Activated T-cell treated with anti-CD3 and anti-CD28 coated beads, Interleukin-2, amount 50 U/mL, for 24 hours (primary cell): Measurements from ENCODE around the gene PRICKLE2.

Experiments used
- DNase-seq: peaks from one replicate; pipeline ENCODE4 v3.0.0-alpha.2; 2020
- H3K27ac Mint-ChIP-seq: 2 replicates; pipeline ENCODE4 v1.8.0; 2020; ENCODE audit warnings: mild to moderate bottlenecking, mixed read lengths
- H3K27me3 Mint-ChIP-seq: 2 replicates; pipeline ENCODE4 v1.8.0; 2020; ENCODE audit warnings: mixed read lengths
- H3K36me3 Mint-ChIP-seq: 2 replicates; pipeline ENCODE4 v1.8.0; 2020; ENCODE audit warnings: low read depth, mixed read lengths
- H3K4me1 Mint-ChIP-seq: 2 replicates; pipeline ENCODE4 v1.8.0; 2020; ENCODE audit warnings: low read depth, mixed read lengths
- H3K4me3 Mint-ChIP-seq: 2 replicates; pipeline ENCODE4 v1.8.0; 2020; ENCODE audit warnings: mild to moderate bottlenecking, moderate library complexity, mixed read lengths
- H3K9me3 Mint-ChIP-seq: 2 replicates; pipeline ENCODE4 v1.8.0; 2020; ENCODE audit warnings: mixed read lengths

PRICKLE2 gene

DNA sequence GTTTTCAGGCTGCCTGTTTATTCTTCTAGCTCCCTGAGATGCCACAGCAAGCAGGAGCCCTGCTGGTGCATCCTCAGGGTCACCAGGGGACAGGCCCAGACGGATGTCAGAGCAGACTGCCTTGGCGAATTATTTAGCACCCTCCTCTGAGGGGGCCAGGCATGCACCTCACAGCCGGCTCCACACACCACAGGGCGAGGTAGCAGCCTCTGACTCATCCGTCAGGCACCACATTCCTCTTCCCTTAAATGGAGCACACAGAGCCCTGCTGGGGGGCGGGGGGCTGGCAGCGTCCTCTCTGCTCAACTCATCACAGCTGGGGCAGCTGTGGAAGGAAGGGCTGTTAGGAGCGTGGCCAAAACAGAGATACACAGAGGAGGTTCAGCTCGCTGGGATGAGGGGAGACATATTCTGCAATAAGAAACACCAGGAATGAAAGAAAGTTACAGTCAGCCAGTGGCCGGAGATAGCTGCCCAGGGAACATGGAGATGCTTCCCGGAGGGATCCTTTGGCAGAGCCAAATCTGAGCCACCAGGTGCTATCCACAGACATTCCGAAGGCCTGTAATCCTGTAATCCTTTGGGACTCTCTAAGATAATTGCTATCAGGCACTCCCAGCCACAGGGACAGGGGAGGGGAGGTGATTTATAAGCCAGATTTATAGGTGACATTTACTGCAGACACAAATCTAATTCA, 13.9 kb upstream of the PRICKLE2 start:
- Mint-ChIP-seq H3K27ac (no peak overlapping the region), H3K4me1 (no peaks in the 10 kb centered on the region), H3K9me3 (no peaks in the 10 kb centered on the region), H3K27me3 (peaks cover 2% of the 10 kb centered on the region), H3K36me3 (no peaks in the 10 kb centered on the region), H3K4me3 (no peak overlapping the region)
- no peak for DNase-seq

GRCh38 chr3:64237083-64237482, 11.8 kb upstream of the PRICKLE2 start:
- Mint-ChIP-seq H3K27ac (no peak overlapping the region), H3K9me3 (no peaks in the 10 kb centered on the region), H3K36me3 (no peaks in the 10 kb centered on the region), H3K27me3 (peaks cover 2% of the 10 kb centered on the region), H3K4me3 (no peak overlapping the region), H3K4me1 (no peaks in the 10 kb centered on the region)
- DNase-seq: no peak

DNA sequence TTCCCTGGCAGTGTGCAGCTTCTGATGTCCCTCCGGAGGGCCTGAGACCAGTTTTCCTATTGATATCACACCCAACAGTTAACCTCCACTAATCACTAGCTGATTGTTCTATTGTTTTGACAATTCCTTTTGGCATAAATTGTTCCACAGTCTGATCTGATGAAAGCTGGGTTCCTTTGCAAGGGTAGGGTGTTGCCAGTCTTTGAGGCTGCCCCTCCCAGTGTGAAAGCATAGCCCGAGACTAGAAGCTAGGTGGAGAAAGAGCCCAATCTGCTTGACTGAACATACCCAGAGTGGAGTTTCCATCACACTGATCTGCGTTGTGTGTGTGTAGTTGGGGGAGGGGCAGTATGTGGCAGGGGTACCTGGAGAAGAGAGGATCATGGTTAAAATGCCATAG, 10.3 kb upstream of the PRICKLE2 start:
- no peak overlapping the region for H3K27ac Mint-ChIP-seq
- H3K27me3 Mint-ChIP-seq: peaks cover 2% of the 10 kb centered on the region
- no peaks in the 10 kb centered on the region for H3K9me3 Mint-ChIP-seq
- no peak overlapping the region for H3K4me3 Mint-ChIP-seq
- H3K36me3 Mint-ChIP-seq: no peaks in the 10 kb centered on the region
- no peaks in the 10 kb centered on the region for H3K4me1 Mint-ChIP-seq
- no peak for DNase-seq

GRCh38 chr3:64234571-64234970, 9.3 kb upstream of the PRICKLE2 start:
- H3K4me1 Mint-ChIP-seq: no peaks in the 10 kb centered on the region
- no peak overlapping the region for H3K27ac Mint-ChIP-seq
- peaks cover 2% of the 10 kb centered on the region for H3K27me3 Mint-ChIP-seq
- H3K9me3 Mint-ChIP-seq: no peaks in the 10 kb centered on the region
- DNase-seq: no peak
- H3K4me3 Mint-ChIP-seq: no peak overlapping the region
- no peaks in the 10 kb centered on the region for H3K36me3 Mint-ChIP-seq

GRCh38 chr3:64232821-64233220, 7.6 kb upstream of the PRICKLE2 start:
- Mint-ChIP-seq H3K27me3 (peaks cover under 1% of the 10 kb centered on the region), H3K9me3 (no peaks in the 10 kb centered on the region), H3K27ac (no peak overlapping the region), H3K4me1 (no peaks in the 10 kb centered on the region), H3K36me3 (no peaks in the 10 kb centered on the region), H3K4me3 (no peak overlapping the region)
- no peak for DNase-seq

GRCh38 chr3:64229903-64230302, 4.6 kb upstream of the PRICKLE2 start:
- DNase-seq: no peak
- no peaks in the 10 kb centered on the region for H3K9me3 Mint-ChIP-seq
- no peaks in the 10 kb centered on the region for H3K36me3 Mint-ChIP-seq
- peaks cover 9% of the 10 kb centered on the region for H3K27me3 Mint-ChIP-seq
- no peak overlapping the region for H3K4me3 Mint-ChIP-seq
- H3K4me1 Mint-ChIP-seq: no peaks in the 10 kb centered on the region
- no peak overlapping the region for H3K27ac Mint-ChIP-seq

DNA sequence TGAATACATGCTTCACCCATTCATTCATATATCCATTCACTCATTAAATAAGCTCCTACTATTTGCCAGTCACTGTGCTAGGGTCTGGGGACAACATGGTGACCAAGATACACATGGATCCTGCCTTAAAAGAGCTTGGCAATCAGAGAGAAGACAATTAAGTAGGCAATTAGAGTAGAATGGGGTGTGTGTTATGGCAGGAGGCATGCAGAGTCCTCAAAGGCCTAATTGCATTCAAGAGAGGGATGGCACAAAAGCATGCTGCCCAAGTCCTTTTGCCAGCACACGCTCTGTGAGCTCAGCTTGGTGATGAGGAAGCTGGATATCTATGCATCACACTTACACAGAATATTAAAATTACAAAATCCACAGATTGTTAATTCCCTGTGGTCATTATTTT, 2.8 kb upstream of the PRICKLE2 start:
- no peak overlapping the region for H3K4me3 Mint-ChIP-seq
- no peak overlapping the region for H3K27ac Mint-ChIP-seq
- DNase-seq: no peak
- no peaks in the 10 kb centered on the region for H3K4me1 Mint-ChIP-seq
- H3K9me3 Mint-ChIP-seq: no peaks in the 10 kb centered on the region
- H3K36me3 Mint-ChIP-seq: no peaks in the 10 kb centered on the region
- peaks cover 13% of the 10 kb centered on the region for H3K27me3 Mint-ChIP-seq

GRCh38 chr3:64226730-64227129, 1.5 kb upstream of the PRICKLE2 start:
- H3K27me3 Mint-ChIP-seq: peaks cover 13% of the 10 kb centered on the region
- no peaks in the 10 kb centered on the region for H3K36me3 Mint-ChIP-seq
- DNase-seq: no peak
- H3K4me1 Mint-ChIP-seq: no peaks in the 10 kb centered on the region
- H3K9me3 Mint-ChIP-seq: no peaks in the 10 kb centered on the region
- H3K27ac Mint-ChIP-seq: no peak overlapping the region
- H3K4me3 Mint-ChIP-seq: no peak overlapping the region

- Mint-ChIP-seq H3K9me3 (no peaks in the 10 kb centered on the region), H3K4me1 (no peaks in the 10 kb centered on the region), H3K36me3 (no peaks in the 10 kb centered on the region), H3K27ac (no peak overlapping the region), H3K4me3 (no peak overlapping the region), H3K27me3 (peaks cover 15% of the 10 kb centered on the region)
- DNase-seq: no peak
These were observed 631 bp upstream of the PRICKLE2 start for GRCh38 chr3:64225695-64226499.

DNA sequence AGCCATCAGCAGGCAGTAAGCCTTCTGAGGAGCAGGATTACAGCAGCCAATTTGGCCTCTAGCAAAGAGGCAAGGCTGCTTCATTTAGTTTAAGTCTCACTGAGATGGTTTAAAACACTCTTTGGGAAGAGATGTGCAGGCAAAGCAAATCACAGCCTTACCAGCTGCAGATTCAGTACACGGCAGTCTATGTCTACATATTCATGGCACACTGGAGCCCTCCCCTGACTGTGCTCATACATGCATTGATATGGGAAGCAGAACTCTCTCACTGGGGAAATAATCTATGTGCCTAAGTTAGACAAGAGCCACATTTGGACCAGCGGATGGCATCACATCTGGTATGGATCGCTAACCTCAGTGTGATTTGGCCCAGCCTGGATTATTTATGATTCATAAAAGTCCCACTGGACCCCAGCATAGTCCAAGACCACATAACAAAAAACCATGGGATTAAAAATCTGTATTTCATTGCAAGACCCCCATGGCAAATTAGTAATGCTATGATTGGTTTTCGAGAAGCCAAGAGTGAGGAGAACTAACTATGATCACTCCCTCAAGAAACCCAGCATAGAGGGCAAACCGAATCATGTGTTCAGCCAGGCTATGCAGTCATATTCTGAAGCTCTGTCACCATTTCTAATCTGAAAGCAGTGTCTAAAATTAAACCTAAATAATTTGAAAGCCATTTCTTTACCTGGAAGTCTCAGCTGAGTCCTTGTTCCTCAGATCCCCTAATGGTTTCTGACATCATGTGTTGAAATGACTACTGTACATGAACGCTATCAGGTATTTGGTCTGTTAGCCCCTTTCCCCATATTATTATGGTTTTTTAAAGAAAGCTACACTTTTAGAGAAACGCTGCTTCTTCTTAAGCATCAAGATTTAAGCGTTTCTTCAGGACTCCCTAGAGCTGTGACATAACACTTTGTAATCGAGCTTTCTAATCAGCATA, 1.2 kb downstream of the PRICKLE2 start:
- Mint-ChIP-seq H3K36me3 (no peaks in the 10 kb centered on the region), H3K9me3 (no peaks in the 10 kb centered on the region), H3K4me1 (no peaks in the 10 kb centered on the region), H3K4me3 (no peak overlapping the region), H3K27ac (no peak overlapping the region), H3K27me3 (peaks cover 15% of the 10 kb centered on the region)
- DNase-seq: no peak

DNA sequence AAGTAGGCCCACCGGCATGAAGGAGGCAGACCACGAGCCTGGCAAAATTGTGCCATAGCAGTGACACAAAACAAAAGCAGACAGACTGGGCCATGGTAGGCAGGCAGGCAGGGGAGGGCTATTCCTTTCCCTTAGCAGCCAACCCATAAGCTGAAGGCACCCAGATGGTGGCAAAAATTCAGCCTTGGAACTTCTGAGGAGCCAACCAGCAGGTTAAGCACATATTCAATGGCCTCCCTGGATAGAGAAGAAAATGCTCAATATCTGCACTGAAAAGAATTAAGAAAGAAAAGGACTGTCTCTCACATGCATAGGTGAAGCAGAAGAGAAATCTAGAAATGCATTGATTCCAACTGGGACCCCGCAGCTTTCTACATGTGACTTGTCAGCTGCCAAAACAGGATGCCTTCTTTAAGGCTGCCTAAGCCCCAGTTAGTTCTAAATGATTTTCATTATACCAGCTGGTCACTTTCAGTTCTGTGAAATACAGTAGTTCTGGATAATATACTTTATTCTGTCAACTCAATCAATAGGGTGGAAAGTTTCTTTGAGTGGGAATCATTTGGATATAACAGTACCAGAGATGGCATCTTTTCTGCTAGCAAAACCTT, 2.7 kb downstream of the PRICKLE2 start:
- DNase-seq: no peak
- H3K4me3 Mint-ChIP-seq: no peak overlapping the region
- H3K27ac Mint-ChIP-seq: no peak overlapping the region
- H3K27me3 Mint-ChIP-seq: peaks cover 15% of the 10 kb centered on the region
- H3K4me1 Mint-ChIP-seq: no peaks in the 10 kb centered on the region
- no peaks in the 10 kb centered on the region for H3K9me3 Mint-ChIP-seq
- H3K36me3 Mint-ChIP-seq: no peaks in the 10 kb centered on the region

DNA sequence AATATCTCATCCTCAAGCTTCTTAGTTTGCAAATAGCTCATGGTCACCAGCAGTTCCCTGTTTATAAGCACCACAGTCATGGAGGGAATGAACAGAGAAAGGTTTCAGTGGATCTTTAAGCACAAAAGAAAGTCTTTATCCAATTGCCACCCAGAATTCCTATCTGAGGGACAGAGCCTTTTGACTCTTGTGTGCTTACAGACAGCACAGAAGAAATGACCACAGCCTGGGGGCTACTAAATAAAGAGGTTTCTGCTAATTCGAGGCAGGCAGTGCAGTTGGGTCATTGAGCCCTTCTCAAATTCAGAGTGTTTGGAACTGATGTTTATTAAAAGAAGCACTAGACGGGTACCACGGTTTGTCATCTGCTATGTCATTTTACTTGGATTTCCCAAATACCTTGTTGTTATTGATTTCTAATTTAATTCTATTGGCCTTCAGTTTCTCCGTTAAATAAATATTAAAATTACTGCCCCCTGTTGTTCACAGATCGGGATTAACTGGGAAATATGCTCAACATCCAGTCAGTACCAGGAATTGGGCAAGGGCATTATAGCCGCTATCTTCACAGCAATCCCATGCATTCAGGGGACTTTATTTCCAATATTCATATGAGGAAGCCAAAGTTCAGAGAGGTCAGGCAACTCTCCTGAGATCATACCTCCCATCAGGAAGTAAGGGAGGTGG, 3.6 kb downstream of the PRICKLE2 start:
- H3K36me3 Mint-ChIP-seq: no peaks in the 10 kb centered on the region
- H3K9me3 Mint-ChIP-seq: no peaks in the 10 kb centered on the region
- H3K4me3 Mint-ChIP-seq: no peak overlapping the region
- no peaks in the 10 kb centered on the region for H3K4me1 Mint-ChIP-seq
- DNase-seq: no peak
- H3K27me3 Mint-ChIP-seq: peaks cover 12% of the 10 kb centered on the region
- H3K27ac Mint-ChIP-seq: no peak overlapping the region

- no peaks in the 10 kb centered on the region for H3K36me3 Mint-ChIP-seq
- H3K9me3 Mint-ChIP-seq: no peaks in the 10 kb centered on the region
- H3K4me1 Mint-ChIP-seq: no peaks in the 10 kb centered on the region
- no peak overlapping the region for H3K27ac Mint-ChIP-seq
- DNase-seq: no peak
- no peak overlapping the region for H3K4me3 Mint-ChIP-seq
- H3K27me3 Mint-ChIP-seq: peaks cover 9% of the 10 kb centered on the region
These were observed 4.9 kb downstream of the PRICKLE2 start for GRCh38 chr3:64220161-64220914.
